Omental fat pad (tissue), 4 donors: ENCODE data around the gene GPR22. TPM values are rescaled to one million over a fixed set of nuclear protein-coding genes. Genes with fewer than 3 reads are reported as not detected.

Experiments used
- ATAC-seq: fragments of 150-250 bp; one replicate; pipeline ENCODE4 v1.9.1; 2016; ENCODE audit warnings: mild to moderate bottlenecking, moderate library complexity; ENCODE audit not compliant: low FRiP score
- DNase-seq: peaks from one replicate; pipeline ENCODE4 v3.0.0-alpha.2; 2019; ENCODE audit warnings: low spot score
- CTCF ChIP-seq, 3 donors: fragments of 450-650 bp; IDR thresholded peaks; one replicate each; pipeline ENCODE4 v1.5.1; 2016 to 2017; ENCODE audit warnings: antibody characterized with exemption in 3 of 3, mild to moderate bottlenecking in 3 of 3, moderate library complexity in 2 of 3
- total RNA-seq, 4 donors: library from RNA; depleted of rRNA; stranded (reverse); fragments of >200 nt; gene quantifications; one replicate each; pipeline ENCODE4 v1.1.0, GENCODE V29; 2016

The GPR22 gene
- total RNA-seq, 4 donors from 2014 or later, result not detected

GRCh38 chr7:107494884-107495283 lies 25.0 kb downstream of the GPR22 start:
- no peak for DNase-seq
- ATAC-seq, result no peak

GRCh38 chr7:107495516-107495915 lies 25.7 kb downstream of the GPR22 start:
- no peak for TF ChIP-seq CTCF (IDR thresholded peaks at IDR 0.05)

More at GRCh38 chr7:107494884-107495283, 25.0 kb downstream of the GPR22 start:
- no peak for TF ChIP-seq CTCF (IDR thresholded peaks at IDR 0.05)

GRCh38 chr7:107499731-107500130 lies 29.9 kb downstream of the GPR22 start:
- no peak for DNase-seq
- no peak for ATAC-seq
- TF ChIP-seq CTCF (IDR thresholded peaks at IDR 0.05), result no peak

More at GRCh38 chr7:107495516-107495915, 25.7 kb downstream of the GPR22 start:
- DNase-seq, result no peak
- ATAC-seq, result no peak

- ATAC-seq, result no peak
- no peak for DNase-seq
- no peak for TF ChIP-seq CTCF (IDR thresholded peaks at IDR 0.05)
Measured at GRCh38 chr7:107501593-107501992, 31.7 kb downstream of the GPR22 start.

- TF ChIP-seq CTCF (IDR thresholded peaks at IDR 0.05), result no peak
- DNase-seq (no peak), ATAC-seq (no peak)
Measured at GRCh38 chr7:107502154-107502553, 32.3 kb downstream of the GPR22 start.

- ATAC-seq, result no peak
- DNase-seq, result no peak
Measured at GRCh38 chr7:107502797-107503196, 32.9 kb downstream of the GPR22 start.

More at GRCh38 chr7:107502797-107503196, 32.9 kb downstream of the GPR22 start:
- no peak for TF ChIP-seq CTCF (IDR thresholded peaks at IDR 0.05)
